GM06990 (cell line): ENCODE data around the gene STARD8.
A peak's percentile ranks its signal among the peaks of the same experiment; 100 is the strongest.
"Not testable (repeated sequence)": the region's sequence is repeated elsewhere in the genome, so short reads cannot be mapped to it uniquely, and the experiment has no call there.

Experiments used
- DNase-seq: peaks from one replicate; pipeline ENCODE4 v3.0.0-alpha.2; 2011; ENCODE audit not compliant: insufficient read length; ENCODE audit errors: extremely low read depth
- H3K27me3 ChIP-seq: replicated peaks from 2 replicates; pipeline ENCODE4 v1.6.0; 2011; ENCODE audit warnings: low read length; ENCODE audit not compliant: control insufficient read depth, insufficient read depth
- H3K36me3 ChIP-seq: 2 replicates; pipeline ENCODE4 v1.5.1; 2011; ENCODE audit warnings: low read length; ENCODE audit not compliant: control insufficient read depth, insufficient read depth
- H3K4me3 ChIP-seq: replicated peaks from 2 replicates; pipeline ENCODE4 v1.5.1; 2011; ENCODE audit warnings: low read depth, mild to moderate bottlenecking, control low read depth, low read length
- CTCF ChIP-seq: IDR thresholded peaks from 2 replicates; pipeline ENCODE4 v1.5.1; 2011; ENCODE audit warnings: low read length, control low read depth, mild to moderate bottlenecking, inconsistent platforms; ENCODE audit not compliant: insufficient read depth, poor library complexity, severe bottlenecking

STARD8 gene

GRCh38 chrX:68686097-68686977 lies 38.9 kb downstream of the STARD8 start:
- Histone ChIP-seq H3K4me3 (no peak overlapping the region), H3K27me3 (no peaks in the 10 kb centered on the region), H3K36me3 (no peaks in the 10 kb centered on the region)
- peak; percentile 3 for DNase-seq
- TF ChIP-seq CTCF, result no peak

DNA sequence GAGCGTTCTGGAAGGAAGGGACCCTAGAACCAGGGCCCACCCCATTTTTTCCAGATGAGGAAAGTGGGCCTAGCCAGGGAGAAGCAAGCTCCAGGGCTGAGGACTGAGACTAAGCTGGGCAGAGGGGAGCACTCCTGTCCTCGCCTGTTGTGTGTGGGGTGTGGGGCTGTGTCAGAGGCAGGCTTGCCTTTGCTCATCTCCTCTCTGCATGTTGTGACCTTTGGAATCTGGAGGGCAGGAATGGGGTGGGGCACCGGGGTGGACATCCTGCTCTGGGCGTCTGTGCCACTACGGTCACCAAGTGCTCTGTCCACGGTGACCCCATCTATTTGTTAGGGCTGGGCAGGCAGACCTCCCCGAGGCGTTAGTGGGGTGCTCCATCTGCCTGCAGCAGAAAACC lies 41.5 kb downstream of the STARD8 start:
- H3K36me3 ChIP-seq, H3K27me3 ChIP-seq, H3K4me3 ChIP-seq, DNase-seq: not testable (repeated sequence)

- no peak for TF ChIP-seq CTCF
- Histone ChIP-seq H3K36me3 (no peaks in the 10 kb centered on the region), H3K27me3 (no peaks in the 10 kb centered on the region; the same call in 1 of the 2 replicates)
Measured at GRCh38 chrX:68690936-68691501, 43.6 kb downstream of the STARD8 start.

GRCh38 chrX:68691921-68692320 lies 44.5 kb downstream of the STARD8 start:
- no peak for TF ChIP-seq CTCF
- H3K36me3 ChIP-seq, result no peaks in the 10 kb centered on the region
- no peak overlapping the region for H3K4me3 ChIP-seq
- no peaks in the 10 kb centered on the region; the same call in 1 of the 2 replicates for H3K27me3 ChIP-seq
- DNase-seq, result no peak

More at GRCh38 chrX:68690936-68691501, 43.6 kb downstream of the STARD8 start:
- H3K4me3 ChIP-seq, result no peak overlapping the region
- DNase-seq, result no peak

DNA sequence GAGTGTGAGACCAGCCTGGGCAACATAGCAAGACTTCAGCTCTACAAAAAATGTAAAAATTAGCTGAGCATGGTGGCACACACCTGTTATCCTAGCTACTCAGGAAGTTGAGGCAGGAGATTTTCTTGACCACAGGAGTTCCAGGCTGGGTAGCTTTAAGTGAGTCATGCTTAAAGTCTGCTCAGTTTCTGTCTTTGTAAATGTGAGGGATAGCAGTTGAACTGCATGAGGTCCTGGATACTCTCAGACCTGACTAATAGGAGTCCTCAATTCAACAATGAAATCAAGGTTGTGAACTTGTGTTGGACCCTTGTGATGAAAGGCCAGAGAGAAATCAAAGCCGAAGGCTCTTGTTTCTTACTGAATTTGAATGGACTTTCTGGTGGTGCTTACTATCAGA lies 45.2 kb downstream of the STARD8 start:
- DNase-seq, result no peak
- Histone ChIP-seq H3K27me3 (no peaks in the 10 kb centered on the region; the same call in 1 of the 2 replicates), H3K4me3 (no peak overlapping the region), H3K36me3 (no peaks in the 10 kb centered on the region)
- TF ChIP-seq CTCF, result no peak

GRCh38 chrX:68693481-68694434 lies 46.3 kb downstream of the STARD8 start:
- Histone ChIP-seq H3K27me3 (no peaks in the 10 kb centered on the region; the same call in 1 of the 2 replicates), H3K36me3 (no peaks in the 10 kb centered on the region), H3K4me3 (peak overlapping the region; percentile 30)
- DNase-seq, result peak; percentile 14
- TF ChIP-seq CTCF, result no peak
